ENCODE measurements around the gene TRNP1. TPM values are rescaled to one million over a fixed set of nuclear protein-coding genes. Genes with fewer than 3 reads are reported as not detected.

The TRNP1 gene
- total RNA-seq, 1 donor from 2014 or later = 48.8 TPM

DNA sequence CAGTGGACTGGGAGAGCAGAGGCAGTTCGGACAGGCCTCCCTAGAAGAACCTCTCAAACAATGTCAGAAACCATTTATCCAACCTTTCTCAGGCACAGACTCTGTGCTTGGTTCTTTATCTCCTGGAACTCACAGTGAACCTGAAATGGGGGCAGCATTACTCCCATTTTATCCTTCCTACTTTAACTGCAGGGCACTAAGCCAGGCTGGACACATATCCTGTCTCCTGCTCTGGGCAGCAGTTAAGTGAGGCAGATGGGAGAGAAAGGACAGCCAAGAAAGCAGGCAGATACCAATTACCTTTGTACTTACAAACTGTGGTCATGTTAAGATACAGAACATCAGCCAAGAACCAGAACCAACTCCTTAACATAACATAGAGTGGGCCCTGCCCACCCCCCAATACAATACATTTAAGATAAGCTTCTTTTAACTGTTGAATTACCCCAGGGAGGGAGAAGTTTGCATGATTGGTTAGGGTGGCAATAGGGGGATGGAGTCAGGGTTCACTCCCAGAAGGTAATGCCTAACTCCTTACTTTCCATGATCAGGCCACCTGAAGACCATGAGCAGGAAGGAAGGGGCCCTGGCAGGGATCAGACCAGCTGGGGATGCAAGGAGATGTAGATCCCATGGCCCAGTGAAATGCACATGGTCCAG is 44.1 kb upstream of the TRNP1 start:
- TF ChIP-seq, protein P1, sequence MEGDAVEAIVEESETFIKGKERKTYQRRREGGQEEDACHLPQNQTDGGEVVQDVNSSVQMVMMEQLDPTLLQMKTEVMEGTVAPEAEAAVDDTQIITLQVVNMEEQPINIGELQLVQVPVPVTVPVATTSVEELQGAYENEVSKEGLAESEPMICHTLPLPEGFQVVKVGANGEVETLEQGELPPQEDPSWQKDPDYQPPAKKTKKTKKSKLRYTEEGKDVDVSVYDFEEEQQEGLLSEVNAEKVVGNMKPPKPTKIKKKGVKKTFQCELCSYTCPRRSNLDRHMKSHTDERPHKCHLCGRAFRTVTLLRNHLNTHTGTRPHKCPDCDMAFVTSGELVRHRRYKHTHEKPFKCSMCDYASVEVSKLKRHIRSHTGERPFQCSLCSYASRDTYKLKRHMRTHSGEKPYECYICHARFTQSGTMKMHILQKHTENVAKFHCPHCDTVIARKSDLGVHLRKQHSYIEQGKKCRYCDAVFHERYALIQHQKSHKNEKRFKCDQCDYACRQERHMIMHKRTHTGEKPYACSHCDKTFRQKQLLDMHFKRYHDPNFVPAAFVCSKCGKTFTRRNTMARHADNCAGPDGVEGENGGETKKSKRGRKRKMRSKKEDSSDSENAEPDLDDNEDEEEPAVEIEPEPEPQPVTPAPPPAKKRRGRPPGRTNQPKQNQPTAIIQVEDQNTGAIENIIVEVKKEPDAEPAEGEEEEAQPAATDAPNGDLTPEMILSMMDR (IDR thresholded peaks at IDR 0.05; ENCODE audit: unreplicated experiment) = no peak
- Mint-ChIP-seq H3K27me3 (no peaks in the 10 kb centered on the region), H3K9me3 (ENCODE audit: low read depth) (no peaks in the 10 kb centered on the region), H3K27ac (peak overlapping the region; percentile 37), H3K4me3 (ENCODE audit: low read depth) (no peak overlapping the region), H3K4me1 (ENCODE audit: low read depth) (peaks cover 17% of the 10 kb centered on the region), H3K36me3 (ENCODE audit: insufficient read depth) (peaks cover 29% of the 10 kb centered on the region)
- DNase-seq (ENCODE audit: low spot score, unreplicated experiment) = no peak

GRCh38 chr1:26949926-26950319 is 43.6 kb upstream of the TRNP1 start:
- DNase-seq (ENCODE audit: low spot score, unreplicated experiment) = no peak
- Mint-ChIP-seq H3K27me3 (no peaks in the 10 kb centered on the region), H3K4me1 (ENCODE audit: low read depth) (peaks cover 16% of the 10 kb centered on the region), H3K4me3 (ENCODE audit: low read depth) (no peak overlapping the region), H3K9me3 (ENCODE audit: low read depth) (no peaks in the 10 kb centered on the region), H3K36me3 (ENCODE audit: insufficient read depth) (peaks cover 28% of the 10 kb centered on the region), H3K27ac (peak overlapping the region; percentile 37)
- TF ChIP-seq, protein P1 (IDR thresholded peaks at IDR 0.05; ENCODE audit: unreplicated experiment) = no peak

- H3K27me3 Mint-ChIP-seq = no peaks in the 10 kb centered on the region
- peaks cover 22% of the 10 kb centered on the region for H3K36me3 Mint-ChIP-seq (ENCODE audit: insufficient read depth)
- H3K4me3 Mint-ChIP-seq (ENCODE audit: low read depth) = no peak overlapping the region
- H3K9me3 Mint-ChIP-seq (ENCODE audit: low read depth) = no peaks in the 10 kb centered on the region
- peak overlapping the region; percentile 46 for H3K27ac Mint-ChIP-seq
- DNase-seq (ENCODE audit: low spot score, unreplicated experiment) = no peak
- H3K4me1 Mint-ChIP-seq (ENCODE audit: low read depth) = peaks cover 10% of the 10 kb centered on the region
- TF ChIP-seq, protein P1 (IDR thresholded peaks at IDR 0.05; ENCODE audit: unreplicated experiment) = no peak
Measured at GRCh38 chr1:26950602-26951001, 42.9 kb upstream of the TRNP1 start.

GRCh38 chr1:26951216-26951615 is 42.3 kb upstream of the TRNP1 start:
- peaks cover under 1% of the 10 kb centered on the region for H3K9me3 Mint-ChIP-seq (ENCODE audit: low read depth)
- peak overlapping the region; percentile 69 for H3K27ac Mint-ChIP-seq
- H3K4me3 Mint-ChIP-seq (ENCODE audit: low read depth) = no peak overlapping the region
- no peak for DNase-seq (ENCODE audit: low spot score, unreplicated experiment)
- peaks cover 5% of the 10 kb centered on the region for H3K4me1 Mint-ChIP-seq (ENCODE audit: low read depth)
- peaks cover 19% of the 10 kb centered on the region for H3K36me3 Mint-ChIP-seq (ENCODE audit: insufficient read depth)
- TF ChIP-seq, protein P1 (IDR thresholded peaks at IDR 0.05; ENCODE audit: unreplicated experiment) = no peak
- H3K27me3 Mint-ChIP-seq = no peaks in the 10 kb centered on the region

DNA sequence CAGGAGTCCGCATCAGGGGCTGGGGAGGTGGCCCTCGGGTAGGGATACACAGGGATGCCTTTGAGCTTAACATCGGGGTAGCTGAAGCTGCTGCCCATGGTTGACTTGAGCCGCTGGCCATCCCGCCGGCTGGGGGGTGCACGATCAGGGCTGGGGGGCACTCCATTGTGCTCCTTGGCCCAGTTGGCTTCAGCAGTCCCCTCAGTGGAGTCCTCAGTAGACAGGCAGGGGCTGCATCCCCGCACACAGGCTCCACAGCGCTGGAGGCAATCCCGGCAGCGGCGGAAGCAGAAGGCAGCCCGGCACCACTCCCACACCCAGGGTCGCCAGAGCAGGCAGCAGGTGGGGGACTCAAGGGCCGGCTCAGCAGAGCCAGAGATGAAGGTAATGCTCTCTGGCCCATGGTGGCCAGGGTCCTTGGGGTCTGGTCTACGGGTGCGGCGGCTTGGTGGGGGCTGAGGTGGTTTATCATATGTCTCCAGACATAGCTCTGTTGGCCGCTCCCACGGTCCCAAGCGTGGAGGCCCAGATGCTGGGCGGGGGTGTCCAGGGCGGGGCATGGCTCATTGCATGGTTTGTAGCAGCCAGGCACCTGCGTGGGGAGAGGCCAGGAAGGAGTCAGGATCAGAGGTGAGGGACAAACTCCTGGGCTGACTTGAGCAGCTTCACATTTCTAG is 41.5 kb upstream of the TRNP1 start:
- peak overlapping the region; percentile 69 for H3K27ac Mint-ChIP-seq
- TF ChIP-seq, protein P1 (IDR thresholded peaks at IDR 0.05; ENCODE audit: unreplicated experiment) = no peak

More for the DNA sequence above, 41.5 kb upstream of the TRNP1 start:
- Mint-ChIP-seq H3K4me3 (ENCODE audit: low read depth) (no peak overlapping the region), H3K36me3 (ENCODE audit: insufficient read depth) (peaks cover 22% of the 10 kb centered on the region), H3K27me3 (no peaks in the 10 kb centered on the region), H3K4me1 (ENCODE audit: low read depth) (peaks cover 3% of the 10 kb centered on the region), H3K9me3 (ENCODE audit: low read depth) (peaks cover 5% of the 10 kb centered on the region)
- DNase-seq (ENCODE audit: low spot score, unreplicated experiment) = no peak
